Lower lobe of right lung (tissue), 2 donors: ENCODE measurements around the gene UBXN1. TPM values are rescaled to one million over a fixed set of nuclear protein-coding genes. Genes with fewer than 3 reads are reported as not detected.
"Not testable (repeated sequence)": the region's sequence is repeated elsewhere in the genome, so short reads cannot be mapped to it uniquely, and the experiment has no call there.

Experiments used
- ATAC-seq, 2 donors: fragments of 200-7000 bp; cut with Tn5 transposase; one replicate each; pipeline ENCODE4 v1.9.1; 2020 to 2022; ENCODE audit warnings: mild to moderate bottlenecking in 2 of 2, moderate library complexity in 2 of 2
- DNase-seq: peaks from one replicate; pipeline ENCODE4 v3.0.0-alpha.2; 2020
- H3K27ac ChIP-seq: fragments of 200-600 bp; one replicate; pipeline ENCODE4 v1.8.0; 2022
- H3K27me3 ChIP-seq: fragments of 200-600 bp; one replicate; pipeline ENCODE4 v1.8.0; 2022; ENCODE audit warnings: low read depth
- H3K36me3 ChIP-seq: fragments of 200-600 bp; one replicate; pipeline ENCODE4 v1.8.0; 2022; ENCODE audit warnings: mild to moderate bottlenecking
- H3K4me1 ChIP-seq: fragments of 200-600 bp; one replicate; pipeline ENCODE4 v1.8.0; 2022
- H3K4me3 ChIP-seq: fragments of 200-600 bp; one replicate; pipeline ENCODE4 v1.8.0; 2022; ENCODE audit warnings: mild to moderate bottlenecking
- H3K9me3 ChIP-seq: fragments of 200-600 bp; one replicate; pipeline ENCODE4 v1.8.0; 2022
- intact Hi-C: fragments of 100-400 bp; cut with DNase I; formaldehyde crosslinking; loops from one replicate; pipeline ENCODE4 v1.11.0; 2022
- total RNA-seq: library from RNA; stranded (reverse); fragmentation: NEBNext Ultra II Directional; extraction: Animal tissue kit (Norgen Biotek cat#: 25700); gene quantifications from one replicate; pipeline ENCODE4 v1.2.1, GENCODE V29; 2021
- TF ChIP-seq, protein P1 (sequence below): fragments of 200-600 bp; IDR thresholded peaks from one replicate; pipeline ENCODE4 v1.8.0; 2022; ENCODE audit warnings: antibody characterized with exemption, mild to moderate bottlenecking
- donor health status: DM: no; HTN: yes; CAD: no; lungs with severe emphysema.

Gene UBXN1
- total RNA-seq, 1 donor from 2014 or later: 116 TPM

DNA sequence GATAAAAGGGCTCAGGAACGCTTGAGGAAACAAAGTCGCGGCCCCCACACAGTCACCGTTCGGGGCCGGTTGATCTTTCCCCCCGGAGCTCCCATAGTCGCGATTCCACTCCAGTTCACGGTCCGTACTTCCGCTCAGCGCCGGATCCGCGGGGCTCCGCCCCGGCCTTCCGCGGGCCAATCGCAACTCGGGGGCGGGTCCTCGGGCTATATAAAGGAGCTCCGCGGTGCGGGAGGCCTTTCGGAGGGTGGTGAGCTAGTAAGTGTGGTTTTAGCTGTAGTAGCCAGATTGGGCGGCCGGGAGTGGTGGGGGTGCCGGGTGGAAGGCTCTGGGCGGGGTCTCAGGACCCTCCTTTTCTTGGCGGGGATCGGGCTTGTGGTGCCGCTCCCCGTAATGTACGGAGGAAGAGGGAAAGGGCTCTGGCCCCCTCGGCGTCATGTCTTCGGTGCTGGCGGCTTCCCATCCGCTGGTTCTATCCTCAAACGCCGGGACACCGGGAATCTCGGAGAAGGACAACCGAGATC lies 13.7 kb downstream of the UBXN1 start, which contains the start of the genes C11orf98 and CSKMT:
Gene C11orf98 (minus strand): TSS at position 136 of the 524 bp plus-strand sequence. CDS start 41 bp downstream, at position 95.
Gene CSKMT (plus strand): TSS at position 238 of the 524 bp plus-strand sequence. CDS start 568 bp downstream, outside the sequence.
- intact Hi-C loops: no loop called here
- Histone ChIP-seq H3K9me3 (no peaks in the 10 kb centered on the region), H3K27me3 (no peaks in the 10 kb centered on the region), H3K36me3 (peaks cover 32% of the 10 kb centered on the region), H3K27ac (peak within 1 kb of the TSS; percentile 91), H3K4me1 (peaks cover 43% of the 10 kb centered on the region), H3K4me3 (peak within 1 kb of the TSS; percentile 92)
- peak; percentile 99 for ATAC-seq
- peak; percentile 95 for DNase-seq
- TF ChIP-seq, protein P1, sequence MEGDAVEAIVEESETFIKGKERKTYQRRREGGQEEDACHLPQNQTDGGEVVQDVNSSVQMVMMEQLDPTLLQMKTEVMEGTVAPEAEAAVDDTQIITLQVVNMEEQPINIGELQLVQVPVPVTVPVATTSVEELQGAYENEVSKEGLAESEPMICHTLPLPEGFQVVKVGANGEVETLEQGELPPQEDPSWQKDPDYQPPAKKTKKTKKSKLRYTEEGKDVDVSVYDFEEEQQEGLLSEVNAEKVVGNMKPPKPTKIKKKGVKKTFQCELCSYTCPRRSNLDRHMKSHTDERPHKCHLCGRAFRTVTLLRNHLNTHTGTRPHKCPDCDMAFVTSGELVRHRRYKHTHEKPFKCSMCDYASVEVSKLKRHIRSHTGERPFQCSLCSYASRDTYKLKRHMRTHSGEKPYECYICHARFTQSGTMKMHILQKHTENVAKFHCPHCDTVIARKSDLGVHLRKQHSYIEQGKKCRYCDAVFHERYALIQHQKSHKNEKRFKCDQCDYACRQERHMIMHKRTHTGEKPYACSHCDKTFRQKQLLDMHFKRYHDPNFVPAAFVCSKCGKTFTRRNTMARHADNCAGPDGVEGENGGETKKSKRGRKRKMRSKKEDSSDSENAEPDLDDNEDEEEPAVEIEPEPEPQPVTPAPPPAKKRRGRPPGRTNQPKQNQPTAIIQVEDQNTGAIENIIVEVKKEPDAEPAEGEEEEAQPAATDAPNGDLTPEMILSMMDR: no peak

- peaks cover 32% of the 10 kb centered on the region for H3K36me3 ChIP-seq
- intact Hi-C loops: no loop called here
- H3K27ac ChIP-seq: peak overlapping the region; percentile 91
- ATAC-seq: peak; percentile 67 to 72
- H3K27me3 ChIP-seq: no peaks in the 10 kb centered on the region
- H3K9me3 ChIP-seq: no peaks in the 10 kb centered on the region
- H3K4me3 ChIP-seq: peak overlapping the region; percentile 92
- DNase-seq: peak; percentile 67
- H3K4me1 ChIP-seq: peaks cover 39% of the 10 kb centered on the region
- TF ChIP-seq, protein P1: no peak
These were observed 14.3 kb downstream of the UBXN1 start for GRCh38 chr11:62664405-62665074.

- peaks cover 4% of the 10 kb centered on the region for H3K36me3 ChIP-seq
- intact Hi-C loops: no loop called here
- peaks cover 8% of the 10 kb centered on the region for H3K4me1 ChIP-seq
- H3K9me3 ChIP-seq: no peaks in the 10 kb centered on the region
- DNase-seq (no peak), ATAC-seq (no peak)
- H3K27ac ChIP-seq: no peak overlapping the region
- H3K27me3 ChIP-seq: no peaks in the 10 kb centered on the region
- H3K4me3 ChIP-seq: no peak overlapping the region
- TF ChIP-seq, protein P1: no peak
These were observed 22.0 kb downstream of the UBXN1 start for GRCh38 chr11:62656796-62657429.

GRCh38 chr11:62654297-62654696 lies 24.6 kb downstream of the UBXN1 start:
- Histone ChIP-seq H3K27me3 (no peaks in the 10 kb centered on the region), H3K4me3 (no peak overlapping the region), H3K36me3 (peaks cover 6% of the 10 kb centered on the region), H3K4me1 (peaks cover 21% of the 10 kb centered on the region), H3K27ac (no peak overlapping the region), H3K9me3 (no peaks in the 10 kb centered on the region)
- intact Hi-C loops: no loop called here
- TF ChIP-seq, protein P1: no peak
- ATAC-seq (no peak), DNase-seq (no peak)

GRCh38 chr11:62652161-62653006 lies 26.5 kb downstream of the UBXN1 start:
- DNase-seq: no peak
- Histone ChIP-seq H3K27me3 (no peaks in the 10 kb centered on the region), H3K9me3 (no peaks in the 10 kb centered on the region), H3K4me3 (peak overlapping the region; percentile 80), H3K27ac (peak overlapping the region; percentile 91), H3K36me3 (peaks cover 22% of the 10 kb centered on the region), H3K4me1 (peaks cover 23% of the 10 kb centered on the region)
- intact Hi-C loops: no loop called here
- TF ChIP-seq, protein P1: no peak
- ATAC-seq: no peak

- ATAC-seq, H3K4me3 ChIP-seq, DNase-seq, intact Hi-C loops, H3K27me3 ChIP-seq, H3K27ac ChIP-seq, H3K9me3 ChIP-seq: not testable (repeated sequence)
- H3K36me3 ChIP-seq: peaks cover 22% of the 10 kb centered on the region
- H3K4me1 ChIP-seq: peaks cover 35% of the 10 kb centered on the region
These were observed 28.6 kb downstream of the UBXN1 start for GRCh38 chr11:62650283-62650682.
